HTR-8/SVneo (cell line): ENCODE results near the gene LCOR.
"Not testable (repeated sequence)": the region's sequence is repeated elsewhere in the genome, so short reads cannot be mapped to it uniquely, and the experiment has no call there.

Experiments
- DNase-seq: peaks from one replicate; pipeline ENCODE4 v3.0.0; 2011; ENCODE audit warnings: low spot score, mixed read lengths; ENCODE audit not compliant: insufficient read length
- FAIRE-seq: peaks from 2 replicates; lab custom pipeline; 2011; peaks lifted over from hg19 to GRCh38; lab: Jason Lieb, UNC

LCOR gene

GRCh38 chr10:97023401-97024167, 191.5 kb downstream of the LCOR start:
- no peak for FAIRE-seq

GRCh38 chr10:97024168-97025073, 192.3 kb downstream of the LCOR start:
- FAIRE-seq (peak; percentile 42), DNase-seq (peak; percentile 53)

More at GRCh38 chr10:97023401-97024167, 191.5 kb downstream of the LCOR start:
- DNase-seq = no peak

- DNase-seq (peak; percentile 54), FAIRE-seq (no peak)
Observed at GRCh38 chr10:97025613-97026242, 193.6 kb downstream of the LCOR start.

- FAIRE-seq (no peak), DNase-seq (no peak)
Observed at GRCh38 chr10:97028126-97028831, 196.2 kb downstream of the LCOR start.

GRCh38 chr10:97028832-97029178, 196.7 kb downstream of the LCOR start:
- no peak for FAIRE-seq

GRCh38 chr10:97029271-97029670, 197.2 kb downstream of the LCOR start:
- DNase-seq = no peak
- no peak for FAIRE-seq

More at GRCh38 chr10:97028832-97029178, 196.7 kb downstream of the LCOR start:
- no peak for DNase-seq

- no peak for FAIRE-seq
- DNase-seq = no peak
Observed at GRCh38 chr10:97030894-97031293, 198.8 kb downstream of the LCOR start.

GRCh38 chr10:97031459-97031858, 199.4 kb downstream of the LCOR start:
- no peak for FAIRE-seq
- DNase-seq = no peak

- FAIRE-seq = no peak
- DNase-seq = no peak
Observed at GRCh38 chr10:97032624-97033023, 200.5 kb downstream of the LCOR start.

GRCh38 chr10:97033841-97034240, 201.7 kb downstream of the LCOR start:
- not testable (repeated sequence) for FAIRE-seq, DNase-seq

GRCh38 chr10:97034301-97034700, 202.2 kb downstream of the LCOR start:
- DNase-seq (no peak), FAIRE-seq (no peak)

- FAIRE-seq = no peak
- no peak for DNase-seq
Observed at GRCh38 chr10:97034958-97035769, 203.1 kb downstream of the LCOR start.

GRCh38 chr10:97037365-97038361, 205.6 kb downstream of the LCOR start:
- DNase-seq = peak; percentile 88
- peak; percentile 93 for FAIRE-seq

- no peak for DNase-seq
- no peak for FAIRE-seq
Observed at GRCh38 chr10:97038688-97039087, 206.6 kb downstream of the LCOR start.

GRCh38 chr10:97039538-97040247, 207.6 kb downstream of the LCOR start:
- no peak for FAIRE-seq
- no peak for DNase-seq

GRCh38 chr10:97040248-97040584, 208.1 kb downstream of the LCOR start:
- FAIRE-seq (no peak), DNase-seq (no peak)

GRCh38 chr10:97040706-97041105, 208.6 kb downstream of the LCOR start:
- FAIRE-seq (no peak), DNase-seq (no peak)

GRCh38 chr10:97042081-97042480, 210.0 kb downstream of the LCOR start:
- DNase-seq = no peak
- FAIRE-seq = no peak
